Nephron (organoid): Measurements from ENCODE around the gene VAC14.
"Not testable (repeated sequence)": the region's sequence is repeated elsewhere in the genome, so short reads cannot be mapped to it uniquely, and the experiment has no call there.

Experiments used
- H3K27ac Mint-ChIP-seq, 3 experiments: 2 replicates each; pipeline ENCODE4 v1.8.0; 2020; ENCODE audit warnings: mixed read lengths in 3 of 3, mild to moderate bottlenecking in 2 of 3, moderate library complexity in 1 of 3
- H3K27me3 Mint-ChIP-seq: 2 replicates; pipeline ENCODE4 v1.8.0; 2021; ENCODE audit warnings: low read depth, mild to moderate bottlenecking, moderate library complexity, mixed read lengths
- H3K36me3 Mint-ChIP-seq: 2 replicates; pipeline ENCODE4 v1.8.0; 2020; ENCODE audit warnings: low read depth, mixed read lengths
- H3K4me1 Mint-ChIP-seq: 2 replicates; pipeline ENCODE4 v1.8.0; 2020; ENCODE audit warnings: mixed read lengths
- H3K4me3 Mint-ChIP-seq, 3 experiments: 2 replicates each; pipeline ENCODE4 v1.8.0; 2020; ENCODE audit warnings: mild to moderate bottlenecking in 3 of 3, mixed read lengths in 3 of 3, moderate library complexity in 2 of 3
- H3K9me3 Mint-ChIP-seq: 2 replicates; pipeline ENCODE4 v1.8.0; 2020; ENCODE audit warnings: mixed read lengths
- TF ChIP-seq, protein P1 (sequence below), 3 experiments: fragments of 200-600 bp; sonication (generic); IDR thresholded peaks; one replicate each; pipeline ENCODE4 v1.5.0; 2021; ENCODE audit warnings: antibody characterized with exemption in 3 of 3; ENCODE audit not compliant: unreplicated experiment in 3 of 3

The VAC14 gene

DNA sequence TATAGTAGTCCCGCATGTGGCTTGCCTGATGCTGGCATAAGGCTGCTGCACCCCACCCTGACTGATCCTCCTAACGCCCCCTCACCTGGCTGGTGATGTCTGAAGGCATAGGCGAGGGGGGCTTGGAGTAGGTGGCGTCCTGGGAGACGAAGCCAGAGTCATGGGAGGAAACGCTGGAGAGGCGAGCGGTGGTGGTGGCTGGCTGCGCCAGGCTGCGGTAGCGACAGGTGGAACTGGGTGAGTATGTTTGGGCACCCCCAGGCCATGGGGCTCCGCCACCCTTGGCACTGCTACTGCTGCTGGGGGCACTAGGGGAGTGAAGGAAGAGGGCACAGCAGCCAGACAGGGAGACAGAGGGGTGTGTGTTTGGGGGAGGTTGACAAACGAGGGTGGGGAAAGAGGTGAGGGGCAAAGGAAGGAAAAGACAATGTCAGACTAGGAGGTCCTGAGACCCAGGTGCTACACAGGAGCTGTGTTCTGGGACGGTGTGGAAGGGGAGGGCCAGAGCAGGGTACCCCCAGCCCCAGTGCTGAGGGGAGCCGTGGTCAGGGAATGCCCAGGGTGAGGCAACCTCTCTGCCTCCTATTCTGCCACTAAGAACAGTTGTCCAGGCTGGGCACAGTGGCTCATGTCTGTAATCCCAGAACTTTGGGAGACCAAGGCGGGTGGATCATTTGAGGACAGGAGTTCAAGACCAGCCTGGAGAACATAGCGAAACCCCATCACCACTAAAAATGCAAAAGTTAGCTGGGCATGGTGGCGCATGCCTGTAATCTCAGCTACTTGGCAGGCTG lies 126.5 kb downstream of the VAC14 start:
- peaks cover 70% of the 10 kb centered on the region for H3K36me3 Mint-ChIP-seq
- peaks cover 27% of the 10 kb centered on the region for H3K4me1 Mint-ChIP-seq
- H3K27me3 Mint-ChIP-seq: no peaks in the 10 kb centered on the region
- H3K27ac Mint-ChIP-seq: peak overlapping the region in 1 of 3 experiments; percentile 3
- peaks cover 5% of the 10 kb centered on the region for H3K9me3 Mint-ChIP-seq
- TF ChIP-seq, protein P1, sequence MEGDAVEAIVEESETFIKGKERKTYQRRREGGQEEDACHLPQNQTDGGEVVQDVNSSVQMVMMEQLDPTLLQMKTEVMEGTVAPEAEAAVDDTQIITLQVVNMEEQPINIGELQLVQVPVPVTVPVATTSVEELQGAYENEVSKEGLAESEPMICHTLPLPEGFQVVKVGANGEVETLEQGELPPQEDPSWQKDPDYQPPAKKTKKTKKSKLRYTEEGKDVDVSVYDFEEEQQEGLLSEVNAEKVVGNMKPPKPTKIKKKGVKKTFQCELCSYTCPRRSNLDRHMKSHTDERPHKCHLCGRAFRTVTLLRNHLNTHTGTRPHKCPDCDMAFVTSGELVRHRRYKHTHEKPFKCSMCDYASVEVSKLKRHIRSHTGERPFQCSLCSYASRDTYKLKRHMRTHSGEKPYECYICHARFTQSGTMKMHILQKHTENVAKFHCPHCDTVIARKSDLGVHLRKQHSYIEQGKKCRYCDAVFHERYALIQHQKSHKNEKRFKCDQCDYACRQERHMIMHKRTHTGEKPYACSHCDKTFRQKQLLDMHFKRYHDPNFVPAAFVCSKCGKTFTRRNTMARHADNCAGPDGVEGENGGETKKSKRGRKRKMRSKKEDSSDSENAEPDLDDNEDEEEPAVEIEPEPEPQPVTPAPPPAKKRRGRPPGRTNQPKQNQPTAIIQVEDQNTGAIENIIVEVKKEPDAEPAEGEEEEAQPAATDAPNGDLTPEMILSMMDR (IDR thresholded peaks at IDR 0.05; ENCODE audit: unreplicated experiment in 3 of 3): no peak
- no peak overlapping the region for H3K4me3 Mint-ChIP-seq

DNA sequence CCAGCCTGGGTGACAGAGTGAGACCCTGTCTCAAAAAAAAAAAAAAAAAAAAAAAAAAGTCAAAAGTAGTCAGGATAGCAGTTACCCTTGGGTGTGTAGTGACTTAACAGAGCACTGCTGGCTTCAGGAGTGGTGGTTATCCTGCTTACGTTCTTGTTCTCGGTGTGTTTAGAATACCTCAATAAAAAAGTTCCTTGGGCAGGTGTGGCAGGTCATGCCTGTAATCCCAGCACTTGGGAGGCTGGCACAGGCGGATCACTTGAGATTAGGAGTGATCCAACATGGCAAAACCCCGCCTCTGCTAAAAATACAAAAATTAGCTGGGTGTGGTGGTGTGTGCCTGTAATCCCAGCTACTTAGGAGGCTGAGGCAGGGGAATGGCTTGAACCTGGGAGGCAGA lies 130.0 kb downstream of the VAC14 start:
- Mint-ChIP-seq H3K4me1 (peaks cover 17% of the 10 kb centered on the region), H3K9me3 (peaks cover 15% of the 10 kb centered on the region), H3K36me3 (peaks cover 92% of the 10 kb centered on the region)
- H3K4me3 Mint-ChIP-seq, H3K27me3 Mint-ChIP-seq, H3K27ac Mint-ChIP-seq: not testable (repeated sequence)

DNA sequence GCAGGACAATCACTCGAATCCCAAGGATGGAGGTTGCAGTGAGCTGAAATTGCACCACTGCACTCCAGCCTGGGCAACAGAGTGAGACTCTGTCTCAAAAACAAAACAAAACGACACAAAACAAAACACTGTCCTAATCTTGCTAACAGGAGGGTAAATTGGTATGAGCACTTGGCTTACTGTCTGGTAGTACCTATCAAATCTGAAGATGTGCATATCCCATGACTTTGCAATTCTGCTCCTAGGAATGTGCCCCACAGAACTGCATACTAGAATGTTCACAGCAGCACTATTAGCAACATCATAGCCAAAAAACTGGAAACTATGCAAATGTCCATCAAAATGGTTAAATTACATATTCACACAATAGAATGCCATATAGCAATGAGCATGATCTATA lies 130.8 kb downstream of the VAC14 start:
- no peaks in the 10 kb centered on the region for H3K27me3 Mint-ChIP-seq
- H3K9me3 Mint-ChIP-seq: peaks cover 15% of the 10 kb centered on the region
- H3K4me1 Mint-ChIP-seq: peaks cover 17% of the 10 kb centered on the region
- TF ChIP-seq, protein P1 (IDR thresholded peaks at IDR 0.05; ENCODE audit: unreplicated experiment in 3 of 3): no peak
- no peak overlapping the region for H3K27ac Mint-ChIP-seq
- H3K4me3 Mint-ChIP-seq: no peak overlapping the region
- peaks cover 93% of the 10 kb centered on the region for H3K36me3 Mint-ChIP-seq

DNA sequence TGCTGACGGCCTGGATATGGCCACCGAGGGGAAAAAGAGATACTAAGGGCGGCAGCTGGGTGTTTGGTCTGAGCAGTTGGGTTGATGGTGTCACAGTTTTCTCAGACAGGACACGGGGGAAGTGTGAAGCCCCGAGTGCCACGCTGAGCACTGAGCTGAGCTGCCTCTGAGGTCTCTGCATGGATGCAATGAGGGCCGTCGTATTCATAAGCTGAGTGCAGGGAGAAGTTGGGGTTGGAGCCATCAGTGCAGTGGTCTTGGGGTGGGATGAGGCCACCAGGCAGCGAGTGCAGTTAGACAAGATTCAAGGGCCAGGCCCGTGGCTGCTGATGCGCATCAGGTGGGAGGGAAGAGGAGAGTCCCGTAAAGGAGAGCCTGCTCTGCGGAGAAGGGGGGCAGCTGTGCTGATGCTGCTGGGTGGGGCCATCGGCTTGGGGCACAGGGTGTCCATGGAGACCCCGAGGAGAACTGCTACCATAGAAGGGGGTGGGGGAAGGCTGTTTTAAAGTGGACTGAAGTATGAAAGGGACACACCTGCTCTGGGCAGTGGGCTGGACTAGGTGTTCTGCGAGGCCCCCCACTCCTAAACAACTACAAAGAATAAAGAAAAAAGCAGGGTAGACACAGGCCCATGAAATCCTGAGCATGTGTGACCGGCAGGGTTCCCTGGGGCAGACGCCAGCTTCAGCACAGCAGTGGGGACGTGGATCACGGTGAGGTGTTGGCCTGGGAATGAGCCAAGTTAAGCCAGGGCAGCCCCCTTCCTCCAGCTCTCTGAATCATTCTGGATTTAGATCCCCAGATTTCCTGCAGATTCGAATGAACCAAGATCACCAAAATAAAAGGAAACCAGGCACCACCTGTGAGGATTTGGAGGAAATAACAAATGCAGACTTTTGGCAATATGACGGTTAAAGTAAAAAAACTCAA lies 134.9 kb downstream of the VAC14 start:
- Mint-ChIP-seq H3K27ac (no peak overlapping the region), H3K27me3 (no peaks in the 10 kb centered on the region), H3K4me3 (no peak overlapping the region), H3K9me3 (peaks cover 15% of the 10 kb centered on the region), H3K36me3 (peaks cover 61% of the 10 kb centered on the region), H3K4me1 (peaks cover 20% of the 10 kb centered on the region)
- TF ChIP-seq, protein P1 (IDR thresholded peaks at IDR 0.05; ENCODE audit: unreplicated experiment in 3 of 3): no peak

DNA sequence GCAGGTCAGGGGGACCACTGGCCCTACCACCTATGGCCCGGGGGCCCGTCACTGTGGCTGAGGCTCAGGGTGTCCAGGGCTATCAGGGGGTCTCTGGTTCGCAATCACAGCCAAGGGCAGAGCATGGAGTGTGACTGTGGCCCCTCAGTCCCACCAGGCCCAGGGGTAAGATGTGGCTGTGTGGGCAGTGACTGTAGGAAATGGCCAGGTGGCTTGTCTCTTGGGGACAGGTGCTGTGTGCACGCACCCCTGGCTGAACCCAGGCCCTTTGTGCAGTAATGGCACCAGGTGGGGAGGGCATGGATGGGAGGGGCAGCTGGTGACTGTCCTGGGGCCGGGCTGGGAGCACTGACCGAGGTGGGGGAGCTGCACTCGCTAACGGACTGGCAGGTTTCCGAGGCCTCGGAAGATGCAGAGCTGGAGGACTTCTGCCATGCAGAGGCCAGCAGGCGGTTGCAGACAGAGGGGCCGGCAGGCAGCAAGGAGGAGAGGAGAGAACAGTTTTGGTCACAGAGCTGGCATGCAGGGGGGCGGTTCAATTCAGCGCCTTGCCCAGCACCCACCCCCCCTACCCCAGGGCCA lies 135.8 kb downstream of the VAC14 start:
- TF ChIP-seq, protein P1 (IDR thresholded peaks at IDR 0.05; ENCODE audit: unreplicated experiment in 3 of 3): no peak
- Mint-ChIP-seq H3K9me3 (peaks cover 11% of the 10 kb centered on the region), H3K36me3 (peaks cover 52% of the 10 kb centered on the region), H3K4me3 (no peak overlapping the region), H3K27me3 (no peaks in the 10 kb centered on the region), H3K27ac (no peak overlapping the region), H3K4me1 (peaks cover 20% of the 10 kb centered on the region)
